B cell (primary cell): ENCODE results near the gene SDR42E1.

Source experiments
- CTCF ChIP-seq: fragments of 200-600 bp; IDR thresholded peaks from one replicate; pipeline ENCODE4 v1.8.0; 2022; ENCODE audit warnings: antibody characterized with exemption, mild to moderate bottlenecking
- EZH2 ChIP-seq: IDR thresholded peaks from 2 replicates; pipeline ENCODE4 v1.6.1; 2012; ENCODE audit warnings: borderline replicate concordance, low read depth, mild to moderate bottlenecking, moderate library complexity, low read length; ENCODE audit not compliant: insufficient read depth, poor library complexity, severe bottlenecking

GRCh38 chr16:81951564-81951963 is 59.7 kb downstream of the SDR42E1 start:
- TF ChIP-seq CTCF (no peak), EZH2 (no peak)
